Panc1 (cell line): Measurements from ENCODE around the gene UNC5B. TPM values are rescaled to one million over a fixed set of nuclear protein-coding genes. Genes with fewer than 3 reads are reported as not detected.

Source experiments
- ATAC-seq: fragments of 200-7000 bp; cut with Tn5 transposase; 2 replicates; pipeline ENCODE4 v1.9.1; 2020; ENCODE audit warnings: mild to moderate bottlenecking, moderate library complexity
- BruUV-seq: library from RNA; stranded (reverse); fragments of 400-500 nt; replicated peaks from 2 replicates; lab custom pipeline; 2021; lab: Mats Ljungman, UMichigan
- CTCF ChIA-PET: fragments of 300-600 bp; sonication (Branson Sonifier 250); formaldehyde crosslinking; loops from one replicate; lab custom pipeline; 2022; ENCODE audit warnings: antibody characterized with exemption; lab: Charles Lee
- POLR2A ChIA-PET: fragments of 300-600 bp; sonication (Branson Sonifier 250); formaldehyde crosslinking; loops from one replicate; lab custom pipeline; 2022; ENCODE audit warnings: antibody characterized with exemption; lab: Charles Lee
- DNase-seq: peaks from one replicate; pipeline ENCODE4 v3.0.0-alpha.2; 2010; ENCODE audit warnings: low read depth, low spot score
- H3K27ac ChIP-seq: 2 replicates; pipeline ENCODE4 v1.5.1; 2011; ENCODE audit warnings: mild to moderate bottlenecking, low read length, inconsistent platforms
- H3K27me3 ChIP-seq: fragments of 200-500 bp; sonication (Bioruptor generic); 2 replicates; pipeline ENCODE4 v1.6.0; 2014; ENCODE audit warnings: low read length, inconsistent platforms; ENCODE audit not compliant: control insufficient read depth, insufficient read depth
- H3K36me3 ChIP-seq: fragments of 200-500 bp; sonication (Bioruptor generic); 2 replicates; pipeline ENCODE4 v1.5.1; 2014; ENCODE audit warnings: inconsistent platforms, mild to moderate bottlenecking, low read length, moderate library complexity; ENCODE audit not compliant: control insufficient read depth, insufficient read depth
- H3K4me1 ChIP-seq: 2 replicates; pipeline ENCODE4 v1.5.1; 2011; ENCODE audit warnings: inconsistent platforms, mild to moderate bottlenecking, low read length, moderate library complexity; ENCODE audit not compliant: control insufficient read depth, insufficient read depth
- H3K4me3 ChIP-seq, 2 experiments: 2 replicates each; pipeline ENCODE4 v1.5.1; 2011 to 2012; ENCODE audit warnings: low read depth in 2 of 2, low read length in 2 of 2, mild to moderate bottlenecking in 2 of 2, inconsistent platforms in 1 of 2, moderate library complexity in 1 of 2
- H3K9me3 ChIP-seq: fragments of 200-500 bp; sonication (Bioruptor generic); 2 replicates; pipeline ENCODE4 v1.5.1; 2014; ENCODE audit warnings: low read depth, mild to moderate bottlenecking, inconsistent platforms, low read length, moderate library complexity; ENCODE audit not compliant: control insufficient read depth, insufficient read depth
- POLR2AphosphoS5 ChIP-seq: IDR thresholded peaks from 2 replicates; pipeline ENCODE4 v1.6.1; 2012; ENCODE audit warnings: mild to moderate bottlenecking, low read depth, low read length, moderate library complexity
- SIN3A ChIP-seq: IDR thresholded peaks from 2 replicates; pipeline ENCODE4 v1.6.1; 2012; ENCODE audit warnings: low read depth, mild to moderate bottlenecking, low read length, moderate library complexity, borderline replicate concordance; ENCODE audit not compliant: insufficient read depth
- TCF7L2 ChIP-seq: IDR thresholded peaks from 2 replicates; pipeline ENCODE4 v1.6.1; 2011; ENCODE audit warnings: mild to moderate bottlenecking, low read depth, low read length, inconsistent platforms
- in situ Hi-C: cut with HindIII; loops from 2 replicates; pipeline ENCODE4 v1.10.0; 2016; ENCODE audit warnings: low sequenced_read_pairs, low pct_unique_long_range_greater_than_20kb
- intact Hi-C: fragments of 100-400 bp; cut with micrococcal nuclease; formaldehyde crosslinking; loops from one replicate; pipeline ENCODE4 v1.10.0; 2022; ENCODE audit not compliant: unreplicated experiment
- total RNA-seq: library from RNA; stranded (reverse); gene quantifications from one replicate; pipeline ENCODE4 v1.2.1, GENCODE V29; 2021; ENCODE audit not compliant: unreplicated experiment
- TF ChIP-seq, protein P1 (sequence below), 2 experiments: IDR thresholded peaks; 2 replicates each; pipeline ENCODE4 v1.6.1; 2011 to 2012; ENCODE audit warnings: low read depth in 2 of 2, control low read depth in 1 of 2, low read length in 1 of 2, mild to moderate bottlenecking in 1 of 2, moderate library complexity in 1 of 2; ENCODE audit not compliant: insufficient read depth in 1 of 2
- TF ChIP-seq, protein P2 (sequence below): fragments of 450-650 bp; IDR thresholded peaks from 2 replicates; pipeline ENCODE4 v1.5.1; 2017; ENCODE audit warnings: mild to moderate bottlenecking

Gene UNC5B
- total RNA-seq, 1 experiment from 2014 or later: 1.1 TPM

DNA sequence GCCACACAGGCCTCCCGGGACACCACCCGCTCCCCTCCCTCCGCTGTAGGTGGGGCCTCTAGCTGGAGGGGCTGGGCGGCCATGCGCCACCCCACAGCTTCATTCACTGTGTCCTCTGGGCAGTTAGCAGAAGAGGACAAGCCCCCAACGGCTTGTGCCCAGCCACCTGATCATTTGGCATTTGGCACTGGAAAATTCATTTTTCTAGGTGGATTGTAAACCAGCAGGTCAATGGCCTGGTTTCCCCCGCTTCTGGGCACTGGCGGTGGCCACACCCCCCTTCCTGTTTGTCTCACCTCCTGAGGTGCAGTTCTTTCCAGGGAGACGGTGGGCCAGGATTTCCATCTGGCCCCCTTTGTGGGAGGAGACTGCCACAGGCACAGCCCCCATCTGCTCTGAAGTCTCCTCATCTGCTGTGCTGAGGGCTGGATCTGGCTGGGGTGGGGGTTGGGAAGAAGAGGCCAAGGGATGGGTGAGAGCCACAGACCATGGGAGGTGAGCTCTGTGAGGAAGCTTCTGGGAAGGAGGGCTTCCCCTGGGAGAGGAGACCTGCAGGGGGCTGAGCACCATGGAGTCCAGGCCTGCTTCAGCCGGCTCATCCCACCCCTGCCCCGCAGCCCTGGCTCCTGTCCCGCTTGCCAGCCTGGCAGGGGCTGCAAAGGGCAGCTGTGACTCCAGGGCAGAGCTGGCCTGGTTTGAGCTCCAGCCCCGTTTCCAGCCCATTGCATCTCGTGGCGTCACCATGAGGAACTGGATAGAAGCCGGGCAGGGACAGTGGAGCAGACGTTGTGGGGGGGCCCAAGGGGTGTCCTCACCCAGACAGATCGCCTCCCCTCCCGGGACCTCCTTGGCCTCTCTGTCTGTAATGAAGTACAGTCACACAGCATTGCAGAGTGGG lies 66.6 kb downstream of the UNC5B start:
- CTCF ChIA-PET: no interaction called here
- Histone ChIP-seq H3K4me3 (no peak overlapping the region), H3K27me3 (no peaks in the 10 kb centered on the region), H3K36me3 (no peaks in the 10 kb centered on the region), H3K27ac (no peak overlapping the region), H3K4me1 (no peaks in the 10 kb centered on the region), H3K9me3 (no peaks in the 10 kb centered on the region)
- in situ Hi-C loops (no loop called here), intact Hi-C loops (no loop called here)
- POLR2A ChIA-PET: interaction anchor here (0.6 kb wide), 1 partner anchor 1870 kb away, joined by 4 read pairs; no protein-coding TSS in a partner anchor
- no peak for ATAC-seq
- no peak for DNase-seq
- no TSS peak for BruUV-seq
- no peak for TF ChIP-seq SIN3A
- no peak for TF ChIP-seq TCF7L2

DNA sequence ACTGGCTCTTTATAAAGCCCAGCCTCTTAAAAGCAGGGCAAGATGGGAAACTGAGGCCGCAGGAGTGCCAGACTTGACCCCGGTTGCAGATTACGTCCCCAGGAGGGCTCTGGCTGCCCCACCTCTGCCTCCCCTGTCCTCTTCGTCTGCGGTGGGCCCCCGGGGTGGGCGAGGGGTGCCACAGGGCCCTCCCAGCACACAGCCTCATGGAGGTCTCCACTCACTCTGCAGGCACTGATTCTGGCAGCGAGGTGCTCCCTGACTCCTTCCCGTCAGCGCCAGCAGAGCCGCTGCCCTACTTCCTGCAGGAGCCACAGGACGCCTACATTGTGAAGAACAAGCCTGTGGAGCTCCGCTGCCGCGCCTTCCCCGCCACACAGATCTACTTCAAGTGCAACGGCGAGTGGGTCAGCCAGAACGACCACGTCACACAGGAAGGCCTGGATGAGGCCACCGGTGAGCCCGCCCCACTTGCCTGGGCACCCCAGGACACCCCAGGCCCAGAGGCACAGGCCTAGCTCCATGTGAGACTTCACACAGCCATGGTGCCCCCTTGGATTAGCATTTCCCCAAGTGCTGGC lies 67.3 kb downstream of the UNC5B start:
- in situ Hi-C loops: no loop called here
- Histone ChIP-seq H3K9me3 (no peaks in the 10 kb centered on the region), H3K27me3 (no peaks in the 10 kb centered on the region), H3K27ac (no peak overlapping the region), H3K4me1 (no peaks in the 10 kb centered on the region), H3K4me3 (no peak overlapping the region), H3K36me3 (no peaks in the 10 kb centered on the region)
- CTCF ChIA-PET: interaction anchor here (1.5 kb wide), 1 partner anchor 9 kb away, joined by 3 read pairs; no protein-coding TSS in a partner anchor
- BruUV-seq: no TSS peak
- POLR2A ChIA-PET: no interaction called here
- intact Hi-C loops: no loop called here
- ATAC-seq: no peak
- TF ChIP-seq, protein P1, sequence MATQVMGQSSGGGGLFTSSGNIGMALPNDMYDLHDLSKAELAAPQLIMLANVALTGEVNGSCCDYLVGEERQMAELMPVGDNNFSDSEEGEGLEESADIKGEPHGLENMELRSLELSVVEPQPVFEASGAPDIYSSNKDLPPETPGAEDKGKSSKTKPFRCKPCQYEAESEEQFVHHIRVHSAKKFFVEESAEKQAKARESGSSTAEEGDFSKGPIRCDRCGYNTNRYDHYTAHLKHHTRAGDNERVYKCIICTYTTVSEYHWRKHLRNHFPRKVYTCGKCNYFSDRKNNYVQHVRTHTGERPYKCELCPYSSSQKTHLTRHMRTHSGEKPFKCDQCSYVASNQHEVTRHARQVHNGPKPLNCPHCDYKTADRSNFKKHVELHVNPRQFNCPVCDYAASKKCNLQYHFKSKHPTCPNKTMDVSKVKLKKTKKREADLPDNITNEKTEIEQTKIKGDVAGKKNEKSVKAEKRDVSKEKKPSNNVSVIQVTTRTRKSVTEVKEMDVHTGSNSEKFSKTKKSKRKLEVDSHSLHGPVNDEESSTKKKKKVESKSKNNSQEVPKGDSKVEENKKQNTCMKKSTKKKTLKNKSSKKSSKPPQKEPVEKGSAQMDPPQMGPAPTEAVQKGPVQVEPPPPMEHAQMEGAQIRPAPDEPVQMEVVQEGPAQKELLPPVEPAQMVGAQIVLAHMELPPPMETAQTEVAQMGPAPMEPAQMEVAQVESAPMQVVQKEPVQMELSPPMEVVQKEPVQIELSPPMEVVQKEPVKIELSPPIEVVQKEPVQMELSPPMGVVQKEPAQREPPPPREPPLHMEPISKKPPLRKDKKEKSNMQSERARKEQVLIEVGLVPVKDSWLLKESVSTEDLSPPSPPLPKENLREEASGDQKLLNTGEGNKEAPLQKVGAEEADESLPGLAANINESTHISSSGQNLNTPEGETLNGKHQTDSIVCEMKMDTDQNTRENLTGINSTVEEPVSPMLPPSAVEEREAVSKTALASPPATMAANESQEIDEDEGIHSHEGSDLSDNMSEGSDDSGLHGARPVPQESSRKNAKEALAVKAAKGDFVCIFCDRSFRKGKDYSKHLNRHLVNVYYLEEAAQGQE (IDR thresholded peaks at IDR 0.05; ENCODE audit: insufficient read depth in 1 of 2, low read depth in 2 of 2, low read length in 1 of 2): no peak
- TF ChIP-seq POLR2AphosphoS5 (no peak), SIN3A (no peak), TCF7L2 (no peak)
- TF ChIP-seq, protein P2, sequence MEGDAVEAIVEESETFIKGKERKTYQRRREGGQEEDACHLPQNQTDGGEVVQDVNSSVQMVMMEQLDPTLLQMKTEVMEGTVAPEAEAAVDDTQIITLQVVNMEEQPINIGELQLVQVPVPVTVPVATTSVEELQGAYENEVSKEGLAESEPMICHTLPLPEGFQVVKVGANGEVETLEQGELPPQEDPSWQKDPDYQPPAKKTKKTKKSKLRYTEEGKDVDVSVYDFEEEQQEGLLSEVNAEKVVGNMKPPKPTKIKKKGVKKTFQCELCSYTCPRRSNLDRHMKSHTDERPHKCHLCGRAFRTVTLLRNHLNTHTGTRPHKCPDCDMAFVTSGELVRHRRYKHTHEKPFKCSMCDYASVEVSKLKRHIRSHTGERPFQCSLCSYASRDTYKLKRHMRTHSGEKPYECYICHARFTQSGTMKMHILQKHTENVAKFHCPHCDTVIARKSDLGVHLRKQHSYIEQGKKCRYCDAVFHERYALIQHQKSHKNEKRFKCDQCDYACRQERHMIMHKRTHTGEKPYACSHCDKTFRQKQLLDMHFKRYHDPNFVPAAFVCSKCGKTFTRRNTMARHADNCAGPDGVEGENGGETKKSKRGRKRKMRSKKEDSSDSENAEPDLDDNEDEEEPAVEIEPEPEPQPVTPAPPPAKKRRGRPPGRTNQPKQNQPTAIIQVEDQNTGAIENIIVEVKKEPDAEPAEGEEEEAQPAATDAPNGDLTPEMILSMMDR: no peak
- no peak for DNase-seq
